Fibroblast of gingiva (primary cell): Measurements from ENCODE around the gene ARHGAP19.

Source experiments
- DNase-seq: peaks from one replicate; pipeline ENCODE4 v3.0.0-alpha.2; 2011; ENCODE audit warnings: low read depth

Gene ARHGAP19, protein sequence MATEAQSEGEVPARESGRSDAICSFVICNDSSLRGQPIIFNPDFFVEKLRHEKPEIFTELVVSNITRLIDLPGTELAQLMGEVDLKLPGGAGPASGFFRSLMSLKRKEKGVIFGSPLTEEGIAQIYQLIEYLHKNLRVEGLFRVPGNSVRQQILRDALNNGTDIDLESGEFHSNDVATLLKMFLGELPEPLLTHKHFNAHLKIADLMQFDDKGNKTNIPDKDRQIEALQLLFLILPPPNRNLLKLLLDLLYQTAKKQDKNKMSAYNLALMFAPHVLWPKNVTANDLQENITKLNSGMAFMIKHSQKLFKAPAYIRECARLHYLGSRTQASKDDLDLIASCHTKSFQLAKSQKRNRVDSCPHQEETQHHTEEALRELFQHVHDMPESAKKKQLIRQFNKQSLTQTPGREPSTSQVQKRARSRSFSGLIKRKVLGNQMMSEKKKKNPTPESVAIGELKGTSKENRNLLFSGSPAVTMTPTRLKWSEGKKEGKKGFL

DNA sequence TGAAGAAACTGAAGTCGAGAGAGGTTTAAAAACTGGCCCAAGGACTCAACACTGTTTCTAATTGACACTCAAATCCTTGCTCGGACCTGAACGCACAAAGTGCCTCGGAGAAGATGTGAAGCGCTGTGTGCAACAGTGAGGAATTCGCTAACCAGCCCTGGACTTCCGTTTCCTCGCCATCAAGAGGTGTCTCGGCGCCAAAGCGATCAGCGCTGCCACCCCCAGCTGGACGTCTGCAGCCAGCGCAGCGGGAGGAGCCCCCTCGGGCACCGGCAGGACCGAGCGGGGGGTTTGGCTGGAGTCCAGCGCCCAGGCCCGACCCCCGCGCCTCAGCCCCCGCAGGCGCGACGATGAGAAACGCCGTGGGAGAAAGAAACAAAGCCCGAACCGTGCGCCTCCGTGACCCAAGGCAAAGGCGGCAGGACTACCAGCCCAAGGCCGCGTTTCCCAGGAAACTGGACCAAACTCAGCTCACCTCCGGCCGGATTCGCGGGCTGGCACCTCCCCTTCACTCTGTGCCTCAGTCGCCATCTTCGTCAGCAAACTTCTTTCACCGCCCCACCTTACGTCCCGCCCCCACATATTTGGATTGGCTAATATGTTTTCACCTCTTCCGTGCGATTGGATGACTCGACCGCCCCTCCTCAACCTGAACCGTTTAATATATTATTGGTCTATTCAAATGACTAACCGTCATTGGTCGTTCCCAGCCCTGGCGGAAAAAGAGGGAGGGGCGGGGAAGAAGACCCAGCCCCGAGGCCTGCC is at the start of gene ARHGAP19:
ARHGAP19 (minus strand) TSS at position 541 of the 765 bp plus-strand sequence; CDS start at position 531, 10 bp downstream.
- DNase-seq = peak; percentile 98

DNA sequence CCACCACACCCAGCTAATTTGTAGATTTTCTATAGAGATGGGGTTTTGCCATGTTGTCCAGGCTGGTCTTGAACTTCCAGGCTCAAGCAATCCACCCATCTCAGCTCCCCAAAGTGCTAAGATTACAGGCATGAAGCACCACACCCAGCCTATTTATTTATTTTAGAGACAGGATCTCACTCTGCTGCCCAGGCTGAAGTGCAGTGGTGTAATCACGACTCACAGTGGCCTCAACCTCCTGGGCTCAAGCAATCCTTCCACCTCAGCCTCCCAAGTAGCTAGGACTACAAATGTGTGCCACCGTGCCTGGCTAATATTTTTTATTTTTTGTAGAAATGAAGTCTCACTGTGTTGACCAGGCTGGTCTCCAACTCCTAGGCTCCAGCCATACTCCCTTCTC is 49.0 kb upstream of the ARHGAP19 start:
- no peak for DNase-seq

DNA sequence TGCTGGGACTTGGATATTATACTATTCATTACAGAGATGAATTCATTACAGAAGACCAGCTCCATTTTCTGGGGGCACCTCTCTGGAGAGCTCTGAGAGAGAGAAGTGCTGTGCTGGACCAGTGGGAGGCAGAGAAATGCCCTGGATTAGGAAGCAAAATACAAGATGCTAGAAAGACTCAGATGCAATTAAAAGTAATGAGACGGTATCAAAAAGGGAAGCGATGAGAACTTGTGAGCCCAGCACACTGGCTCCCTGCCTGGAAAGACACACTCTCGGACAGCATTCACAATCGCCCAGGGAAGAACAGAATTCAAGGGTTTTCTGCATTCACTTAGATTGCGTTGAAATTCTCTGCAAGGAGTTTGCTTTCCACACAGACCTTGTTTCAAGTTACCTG is 45.6 kb upstream of the ARHGAP19 start:
- no peak for DNase-seq

DNA sequence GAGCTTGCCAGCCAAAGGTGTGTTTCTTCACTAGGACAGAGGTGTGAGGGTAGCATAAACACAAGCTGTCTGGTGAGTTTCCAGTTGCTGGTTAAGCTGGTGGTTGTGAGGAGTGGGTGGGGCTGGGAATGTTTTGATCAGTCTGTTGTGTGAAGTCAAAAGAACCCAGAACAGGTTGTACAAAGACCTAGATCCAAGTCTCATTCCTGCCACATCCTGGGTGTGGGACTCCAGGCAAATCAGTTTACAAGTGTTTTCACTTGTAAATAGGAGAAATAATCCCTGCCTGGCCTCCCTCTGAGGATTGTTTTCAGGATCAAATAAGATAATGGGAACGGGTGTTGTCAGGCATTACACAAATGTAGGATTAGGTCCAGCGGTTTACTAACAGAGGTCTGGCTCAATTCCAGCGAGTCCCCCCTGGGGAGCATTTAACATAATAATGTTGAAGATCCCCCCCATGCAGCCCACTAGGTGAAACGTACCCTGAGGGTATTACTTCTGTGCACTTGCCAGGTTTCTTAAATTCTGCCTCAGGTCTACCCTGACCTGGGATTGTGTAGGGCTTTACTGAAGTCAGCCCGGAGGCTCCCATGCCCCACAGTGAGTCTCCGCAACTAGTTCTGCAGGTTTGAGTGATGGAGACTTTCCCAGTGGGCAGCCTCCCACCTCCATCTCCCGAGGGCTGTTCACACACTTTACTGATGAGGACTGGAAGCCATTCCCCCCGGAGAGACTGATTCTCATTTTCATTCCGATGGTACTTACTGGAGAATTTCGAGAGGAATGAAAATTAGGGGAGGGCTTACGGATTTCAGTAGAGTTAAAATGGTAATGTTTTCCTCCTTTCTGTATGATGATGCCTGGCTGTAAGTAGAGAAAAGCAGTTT is 44.8 kb upstream of the ARHGAP19 start:
- DNase-seq = no peak

DNA sequence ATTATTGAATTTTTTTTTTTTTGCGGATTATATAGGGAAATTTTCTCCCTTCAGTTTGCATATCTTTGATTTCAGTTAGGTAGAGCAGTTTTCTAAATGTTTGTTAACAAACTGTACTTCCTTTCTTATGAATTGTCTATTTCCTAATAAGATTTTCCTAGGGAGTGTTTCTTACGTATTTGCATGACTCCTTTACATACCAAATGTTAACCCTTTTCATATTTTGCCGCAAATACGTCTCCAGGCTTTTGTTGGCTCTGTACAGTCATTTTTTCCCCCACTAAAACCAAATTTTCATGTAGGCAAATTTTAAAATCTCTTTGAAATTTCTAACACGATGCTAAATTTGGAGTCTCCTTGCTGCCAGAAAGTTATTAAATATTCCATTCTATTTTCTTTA is 44.0 kb upstream of the ARHGAP19 start:
- DNase-seq = no peak

DNA sequence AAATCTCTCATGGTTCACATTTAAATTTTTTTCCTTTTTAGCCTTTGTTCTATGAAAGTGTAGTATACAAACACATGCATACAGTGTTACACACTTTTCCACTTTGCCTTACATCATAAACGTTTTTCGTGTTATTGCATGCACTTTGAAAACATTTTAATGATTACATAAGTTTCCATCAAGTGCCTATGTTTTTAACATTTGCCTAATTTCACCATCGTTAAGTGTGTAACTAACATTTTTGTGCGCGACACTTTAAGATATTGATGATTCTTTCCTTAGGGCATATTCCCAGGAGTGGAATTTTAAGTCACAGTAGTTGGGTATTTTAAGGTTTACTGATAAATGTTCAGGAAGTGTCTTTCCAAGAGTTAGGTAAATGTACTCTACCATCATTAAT is 43.6 kb upstream of the ARHGAP19 start:
- DNase-seq = no peak

DNA sequence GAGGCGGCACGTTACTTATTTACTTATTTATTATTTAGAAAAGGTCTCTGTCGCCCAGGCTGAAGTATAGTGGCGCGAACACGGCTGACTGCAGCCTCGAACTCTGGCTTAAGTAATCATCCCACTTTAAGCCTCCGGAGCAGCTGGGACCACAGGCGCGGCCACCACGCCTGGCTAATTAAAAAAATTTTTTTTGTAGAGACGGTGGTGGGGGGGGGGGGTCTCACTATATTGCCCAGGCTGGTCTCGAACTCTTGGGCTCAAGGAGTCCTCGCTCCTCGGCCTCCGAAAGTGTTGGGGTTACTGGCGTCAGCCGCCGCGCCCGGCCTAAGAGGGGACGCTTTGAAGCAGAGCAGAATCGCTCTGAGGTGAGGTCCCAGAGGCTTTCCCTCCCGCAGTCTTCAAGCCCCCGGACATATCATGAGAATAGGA is 42.8 kb upstream of the ARHGAP19 start:
- no peak for DNase-seq

DNA sequence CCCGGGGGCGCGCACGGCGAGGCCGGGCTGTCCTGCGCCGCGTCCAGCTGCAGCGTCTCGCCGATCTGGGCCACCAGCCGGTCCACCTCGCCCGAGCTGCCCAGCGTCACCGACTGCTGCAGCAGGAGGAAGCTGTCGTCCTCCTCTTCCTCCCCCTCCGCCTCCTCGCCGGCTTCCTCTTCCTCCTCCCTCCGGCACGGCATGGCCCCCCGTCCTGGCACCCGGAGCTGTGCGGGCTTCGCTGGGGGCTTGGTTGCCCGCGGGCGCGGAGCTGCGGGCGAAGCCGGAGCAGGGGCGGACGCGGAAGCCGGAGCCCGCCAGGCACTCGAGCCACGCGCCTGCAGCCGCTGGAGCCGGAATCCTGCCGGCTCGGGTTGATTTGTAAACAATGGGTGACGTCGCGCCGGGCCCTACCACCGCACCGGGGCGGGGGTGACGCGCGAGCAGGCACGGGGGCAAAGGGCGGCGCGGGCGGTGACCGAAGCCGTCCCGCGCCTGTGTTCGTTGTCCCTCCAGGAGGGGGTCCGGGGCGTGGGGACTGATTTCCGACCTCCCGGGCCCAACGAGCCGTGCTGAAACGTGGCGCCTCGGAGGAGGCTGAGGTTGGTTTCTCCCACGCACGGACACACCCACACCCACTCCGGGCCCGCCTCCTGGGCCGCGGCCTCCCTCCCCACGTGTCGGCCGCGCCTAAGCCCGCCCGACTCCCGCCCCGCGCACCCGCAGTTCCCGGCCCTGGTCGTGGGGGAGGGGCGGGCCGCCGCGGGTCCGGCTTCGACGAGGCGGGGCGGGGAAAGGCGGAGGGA is 42.1 kb upstream of the ARHGAP19 start, which contains the start of gene FRAT2:
FRAT2 (minus strand) TSS at position 360 of the 806 bp plus-strand sequence; CDS start at position 203, 157 bp downstream.
- DNase-seq = peak; percentile 96

DNA sequence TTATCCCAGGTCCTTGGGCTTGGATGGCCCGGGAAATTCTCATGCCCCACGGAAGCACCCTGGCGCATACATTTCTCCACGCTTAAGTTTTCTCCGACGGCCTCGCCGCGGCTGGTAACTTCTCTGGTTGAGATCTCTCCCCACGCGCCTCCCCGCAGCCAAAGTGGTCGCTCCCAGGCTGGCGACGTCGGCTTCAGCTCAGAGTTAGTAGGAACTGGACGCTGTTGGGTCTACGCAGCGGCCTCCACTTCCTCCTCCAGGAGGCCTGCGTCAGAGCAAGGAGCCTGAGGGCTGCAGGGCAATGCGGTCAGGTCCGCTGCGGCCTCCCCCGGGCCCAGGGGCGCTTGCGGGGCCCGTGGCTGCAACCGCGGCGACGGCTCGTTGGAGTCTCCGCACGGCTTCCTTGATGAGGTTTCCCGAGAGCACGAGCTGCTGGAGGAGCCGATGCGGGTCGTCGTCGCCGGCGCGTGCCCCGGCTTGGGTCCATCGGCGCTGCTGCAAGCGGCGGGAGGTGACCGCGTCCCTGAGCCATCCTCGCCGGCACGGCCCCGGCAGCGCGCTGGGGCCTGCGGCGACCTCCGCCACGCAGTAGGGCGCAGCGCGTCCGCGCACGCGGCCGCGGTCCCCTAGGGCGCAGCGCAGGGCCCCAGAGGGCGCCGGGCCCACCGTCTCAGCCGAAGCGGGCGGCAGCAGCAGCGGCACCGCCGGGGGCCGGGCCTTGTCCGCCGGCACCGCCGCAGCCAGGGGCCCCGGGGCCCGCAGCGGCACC is 41.3 kb upstream of the ARHGAP19 start:
- DNase-seq = peak; percentile 35

DNA sequence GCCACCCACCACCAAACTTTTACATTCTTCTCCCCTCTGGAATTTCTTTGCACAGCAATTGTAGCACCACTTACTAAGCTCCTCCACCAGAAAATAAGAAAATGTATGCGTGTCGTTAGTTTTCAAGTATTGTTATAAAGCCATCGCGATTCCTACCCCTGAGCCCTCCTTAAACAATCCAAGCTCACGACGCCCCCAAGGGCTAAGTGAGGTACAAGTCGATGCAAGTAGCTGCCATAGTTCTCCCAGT is 40.8 kb upstream of the ARHGAP19 start:
- peak; percentile 32 for DNase-seq

DNA sequence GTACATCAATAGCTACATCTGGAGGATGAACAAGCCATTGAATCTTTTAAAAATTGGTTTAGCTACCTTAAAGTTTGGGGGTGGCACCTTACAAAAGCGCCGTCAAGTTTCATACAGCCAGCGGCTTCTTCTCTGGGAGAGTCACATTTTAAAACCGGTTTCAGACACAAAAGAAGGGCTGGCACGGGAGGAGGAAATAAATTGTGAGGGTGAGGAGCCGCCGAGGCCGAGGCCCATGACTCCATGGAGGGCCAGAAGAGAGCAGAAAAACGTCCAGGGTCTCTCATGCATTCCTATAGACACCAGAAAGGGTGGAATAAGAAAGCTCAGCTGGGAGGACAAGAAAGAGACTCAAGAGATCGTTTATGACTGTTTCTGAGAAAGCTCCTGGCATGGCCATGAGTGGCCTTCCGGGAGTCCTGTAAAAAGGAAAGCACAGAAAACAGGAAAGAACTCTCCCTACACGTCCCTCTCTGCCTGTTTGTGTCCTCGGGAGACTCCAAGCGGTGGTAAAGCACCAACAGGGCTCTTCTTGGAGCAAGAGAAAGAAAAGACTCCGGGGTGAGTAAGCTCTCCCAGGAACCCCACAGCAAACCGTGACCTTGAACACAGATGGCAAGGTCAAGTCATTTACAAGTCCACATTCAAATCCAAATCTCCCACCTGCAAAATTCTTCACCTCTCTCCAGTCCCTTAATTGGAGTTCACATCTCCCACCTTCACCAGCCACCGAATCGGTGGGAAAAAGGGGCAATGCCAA is 40.3 kb upstream of the ARHGAP19 start:
- peak; percentile 84 for DNase-seq

DNA sequence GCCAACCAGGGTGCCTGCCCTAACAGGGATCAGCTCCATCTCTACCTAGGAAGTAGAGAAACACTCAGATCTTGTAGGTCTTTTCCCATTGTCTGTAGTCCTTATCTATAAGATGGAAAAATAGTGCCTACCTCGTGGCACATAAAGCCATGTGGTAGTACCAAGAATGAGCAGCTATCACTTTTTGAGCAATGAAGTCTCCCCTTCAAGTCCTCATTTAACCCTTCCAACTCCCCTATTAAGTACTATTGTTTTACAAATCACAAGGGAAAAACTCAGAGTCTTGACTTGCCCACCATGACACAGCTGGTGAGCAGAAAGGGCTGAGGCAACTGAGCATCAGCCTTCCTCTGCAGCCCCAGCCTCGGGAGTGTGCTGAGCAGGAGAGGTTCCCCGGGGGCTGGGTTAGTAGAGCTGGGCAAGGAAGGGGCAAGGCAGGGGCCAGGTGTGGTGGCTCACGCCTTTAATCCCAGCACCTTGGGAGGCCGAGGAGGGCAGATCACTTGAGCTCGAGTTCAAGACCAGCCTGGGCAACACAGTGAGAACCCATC is 38.8 kb upstream of the ARHGAP19 start:
- DNase-seq = no peak

DNA sequence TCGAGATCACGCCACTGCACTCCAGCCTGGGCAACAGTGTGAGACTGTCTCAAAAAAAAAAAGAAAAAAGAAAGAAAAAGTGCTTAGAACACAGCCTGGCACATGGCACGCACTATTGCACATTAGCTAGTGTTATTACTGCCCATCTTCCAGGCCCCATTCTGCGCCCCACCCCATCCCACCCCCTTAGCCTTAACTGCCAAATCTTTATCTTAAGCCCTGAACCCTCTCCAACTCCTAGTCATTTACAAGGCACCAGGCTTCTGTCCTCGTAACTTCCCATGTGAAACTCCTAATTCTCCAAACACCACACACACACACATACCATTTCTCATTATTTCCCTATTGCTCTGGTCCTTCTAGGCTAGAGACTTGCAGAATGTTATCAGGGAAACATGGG is 37.3 kb upstream of the ARHGAP19 start:
- DNase-seq = no peak

DNA sequence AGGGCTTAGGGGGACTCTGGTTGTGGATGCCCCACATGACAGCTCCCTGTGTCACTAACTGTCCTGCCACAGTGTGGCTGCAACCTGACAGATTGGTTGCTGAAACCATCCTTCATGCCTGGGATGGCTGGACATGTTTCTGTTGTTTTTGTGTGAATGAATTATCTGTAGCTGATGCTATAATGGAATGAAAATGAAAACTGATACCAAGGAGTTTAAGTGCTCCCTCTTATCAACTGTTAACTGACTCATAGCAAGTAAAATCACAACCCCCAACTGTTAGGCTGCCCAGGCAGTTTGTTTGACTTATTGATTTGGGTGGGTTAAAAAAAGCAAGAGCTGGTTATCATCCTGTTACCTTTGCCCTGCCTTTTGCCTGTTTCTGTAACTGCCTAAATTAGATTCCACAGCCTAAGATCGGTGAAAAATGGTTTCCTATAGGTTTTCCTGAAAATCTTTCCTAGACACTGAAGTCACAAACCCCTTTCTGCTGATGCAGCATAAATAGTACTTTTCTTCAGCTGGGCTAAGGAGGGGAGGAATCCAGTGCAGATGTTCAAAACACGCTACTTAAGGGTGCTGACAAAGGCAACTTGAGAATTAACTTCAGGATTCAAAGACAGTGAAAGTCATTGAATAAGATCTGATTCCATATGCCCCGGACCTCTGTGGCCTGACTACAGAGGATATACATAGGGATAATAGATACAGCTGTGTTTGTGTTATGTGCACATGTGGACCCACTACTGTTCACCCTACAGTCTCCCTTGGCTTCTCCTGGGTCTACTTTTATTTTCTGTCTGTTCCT is 36.4 kb upstream of the ARHGAP19 start:
- DNase-seq = no peak

DNA sequence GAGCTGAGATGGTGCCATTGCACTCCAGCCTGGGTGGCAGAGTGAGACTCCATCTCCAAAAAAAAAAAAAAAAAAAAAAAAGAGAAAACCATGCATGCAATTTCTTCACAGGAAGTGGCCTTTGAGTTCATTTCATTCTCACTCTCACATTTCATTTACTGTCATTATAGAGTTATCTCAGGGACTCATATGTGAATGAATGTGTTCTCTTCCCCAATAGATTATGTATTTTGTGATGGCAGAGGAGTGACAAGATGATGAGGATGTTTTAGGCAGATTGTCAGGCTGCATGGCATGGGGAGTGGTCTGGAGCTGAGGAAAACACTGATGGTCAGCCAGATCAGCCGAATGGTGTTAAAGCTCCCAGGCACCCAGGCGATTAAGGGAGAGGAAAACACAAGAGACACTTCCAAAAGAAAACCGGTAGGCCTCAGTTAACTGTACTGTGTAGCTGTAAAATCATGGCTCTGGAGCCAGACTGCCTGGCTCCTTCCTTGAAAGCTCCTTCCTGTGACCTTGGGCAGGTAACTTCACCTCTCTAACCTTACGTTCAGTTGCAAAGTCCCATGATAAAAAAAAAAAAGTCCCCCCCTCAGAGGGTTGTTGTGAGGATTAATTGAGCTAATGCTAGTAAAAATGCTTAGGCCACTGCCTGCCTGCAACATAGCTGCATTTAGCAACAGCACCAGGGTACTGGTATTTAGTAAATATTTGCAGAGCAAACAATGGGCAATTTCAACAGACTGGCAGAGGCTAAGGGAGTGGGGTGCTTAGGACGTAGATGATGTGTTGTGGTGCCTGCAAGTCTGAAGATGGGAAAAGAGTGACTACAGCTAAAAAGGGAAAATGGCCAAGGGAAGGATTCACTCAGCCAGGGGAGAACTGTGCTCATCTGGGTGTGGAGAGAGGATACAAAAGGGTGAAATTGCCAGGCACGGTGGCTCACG is 35.2 kb upstream of the ARHGAP19 start:
- no peak for DNase-seq

DNA sequence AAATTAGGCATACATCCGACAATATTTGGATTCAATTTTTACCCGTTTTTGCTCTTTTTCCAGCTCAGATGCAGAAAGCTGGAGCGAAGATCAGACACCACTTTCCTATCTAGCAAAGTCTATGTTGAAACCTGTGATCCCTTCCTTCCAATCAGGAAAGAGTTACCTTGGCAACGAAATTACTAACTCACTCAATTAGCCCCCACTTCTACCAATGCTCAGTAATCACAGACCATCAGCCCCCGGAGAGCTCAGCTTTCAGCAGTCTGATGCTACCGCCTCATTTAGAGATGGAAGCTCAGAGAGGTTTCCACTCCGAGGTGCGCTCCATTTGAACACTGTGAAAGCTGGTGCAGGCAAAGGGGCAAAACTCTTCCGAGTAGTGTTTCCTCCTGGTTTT is 33.3 kb upstream of the ARHGAP19 start:
- no peak for DNase-seq

DNA sequence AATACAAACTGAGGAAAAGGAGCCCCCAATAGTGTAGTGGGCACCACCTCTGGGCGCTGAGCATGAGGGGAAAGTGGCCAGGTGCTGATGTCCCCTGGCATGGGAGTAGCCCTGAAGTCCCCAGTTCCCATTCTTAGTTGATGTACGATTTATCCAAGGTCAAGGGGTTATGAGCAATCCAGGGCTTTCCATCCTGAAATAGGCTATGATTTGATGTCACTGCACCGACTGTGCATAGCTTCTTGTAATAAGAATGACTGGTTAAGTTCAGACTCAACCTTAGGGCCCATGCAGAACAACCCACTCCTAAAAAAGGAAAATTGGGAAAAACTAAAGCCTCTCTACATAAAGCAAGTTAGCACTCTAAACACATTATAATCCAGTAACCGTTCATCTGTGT is 31.1 kb upstream of the ARHGAP19 start:
- DNase-seq = no peak

DNA sequence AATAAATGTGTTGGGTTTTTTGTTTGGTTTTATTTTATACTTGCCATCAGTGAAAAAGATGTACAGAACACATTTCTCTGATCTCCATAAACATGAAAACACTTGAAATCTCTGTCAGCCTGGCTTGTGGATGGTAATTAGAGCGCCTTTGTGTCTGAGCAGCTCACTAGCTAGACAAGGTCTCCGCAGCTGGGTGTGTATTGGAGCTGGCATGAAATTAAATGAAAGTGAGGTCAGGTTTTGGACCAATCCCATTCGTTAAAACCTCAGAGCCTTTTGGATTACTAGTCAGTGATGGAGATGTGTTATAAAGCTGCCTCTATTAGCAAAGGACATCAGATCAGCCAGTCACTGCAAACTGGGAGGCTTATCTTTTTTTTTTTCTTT is 29.4 kb upstream of the ARHGAP19 start:
- DNase-seq = no peak
